Stimulated activated naive CD8-positive, alpha-beta T cell treated with anti-CD3 and anti-CD28 coated beads, Interleukin-15, amount 100 ng/mL, for 72 hours (primary cell): ENCODE measurements around the gene CDIP1.

ENCODE experiments used
- ATAC-seq: fragments of 150-1000 bp; cut with Tn5 transposase; 2 replicates; pipeline ENCODE4 v1.10.0; 2021; ENCODE audit warnings: mild to moderate bottlenecking, moderate library complexity
- DNase-seq, 2 donors: peaks; one replicate each; pipeline ENCODE4 v3.0.0; 2021 to 2022
- H3K27ac Mint-ChIP-seq, 2 donors: one replicate each; pipeline ENCODE4 v1.8.0; 2022; ENCODE audit warnings: mild to moderate bottlenecking in 2 of 2, mixed read lengths in 2 of 2, moderate library complexity in 2 of 2
- H3K27me3 Mint-ChIP-seq: one replicate; pipeline ENCODE4 v1.8.0; 2022; ENCODE audit warnings: mixed read lengths
- H3K4me1 Mint-ChIP-seq: one replicate; pipeline ENCODE4 v1.8.0; 2022; ENCODE audit warnings: mild to moderate bottlenecking, mixed read lengths
- H3K4me3 Mint-ChIP-seq, 2 donors: one replicate each; pipeline ENCODE4 v1.8.0; 2022; ENCODE audit warnings: mild to moderate bottlenecking in 2 of 2, mixed read lengths in 2 of 2, moderate library complexity in 1 of 2
- H3K9me3 Mint-ChIP-seq, 2 donors: one replicate each; pipeline ENCODE4 v1.8.0; 2022; ENCODE audit warnings: mixed read lengths in 2 of 2

CDIP1 gene

DNA sequence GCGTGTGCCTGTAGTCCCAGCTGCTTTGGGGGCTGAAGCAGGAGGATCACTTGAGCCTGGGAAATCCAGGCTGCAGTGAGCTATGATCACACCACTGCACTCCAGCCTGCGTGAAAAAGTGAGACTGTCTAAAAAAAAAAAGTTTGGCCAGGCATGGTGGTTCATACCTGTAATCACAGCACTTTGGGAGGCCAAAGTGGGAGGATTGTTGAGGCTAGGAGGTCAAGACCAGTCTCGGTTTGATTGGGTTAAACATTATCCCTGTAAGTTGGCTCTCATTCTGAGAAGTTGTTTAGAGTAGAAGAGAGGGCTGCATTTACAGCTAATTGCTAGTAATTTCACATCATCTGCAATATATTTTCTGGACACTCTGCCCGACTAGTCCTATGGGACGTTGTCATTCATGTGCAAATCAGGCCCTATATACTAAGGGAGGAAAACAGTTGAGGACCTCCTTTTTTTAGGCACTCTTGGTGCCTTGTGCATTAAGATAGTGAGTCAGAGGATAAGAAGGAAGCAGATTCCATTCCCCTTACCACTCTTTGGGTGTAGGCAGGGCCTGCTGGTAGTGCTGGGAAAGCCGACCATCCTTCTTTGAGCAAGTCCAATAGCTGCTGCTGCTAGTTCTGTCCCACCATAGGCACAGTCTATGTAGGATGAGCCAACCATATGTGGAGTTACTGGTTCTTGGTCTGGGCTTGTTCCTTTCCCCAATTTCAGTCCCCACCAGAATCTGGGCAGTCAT, 43.7 kb downstream of the CDIP1 start:
- Mint-ChIP-seq H3K27me3 (no peaks in the 10 kb centered on the region), H3K4me3 (no peak overlapping the region), H3K9me3 (no peaks in the 10 kb centered on the region), H3K27ac (peak overlapping the region in 1 of 2 donors; percentile 14), H3K4me1 (peaks cover 86% of the 10 kb centered on the region)
- ATAC-seq (no peak), DNase-seq (no peak)

DNA sequence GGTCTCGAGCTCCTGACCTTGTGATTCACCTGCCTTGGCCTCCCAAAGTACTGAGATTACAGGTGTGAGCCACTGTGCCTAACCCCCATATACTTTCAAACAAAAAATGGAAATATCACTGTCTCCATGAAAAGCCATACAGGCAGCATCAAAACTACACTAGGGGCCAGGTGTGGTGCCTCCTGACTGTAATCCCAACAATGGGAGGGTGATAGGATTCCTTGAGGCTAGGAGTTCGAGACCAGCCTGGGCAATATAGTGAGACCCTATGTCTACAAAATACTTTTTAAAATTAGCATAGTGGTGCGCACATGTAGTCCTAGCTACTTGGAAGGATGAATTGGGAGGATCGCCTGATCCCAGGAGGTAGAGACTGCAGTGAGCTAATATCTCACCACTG, 46.7 kb downstream of the CDIP1 start:
- H3K4me1 Mint-ChIP-seq, result peaks cover 86% of the 10 kb centered on the region
- no peak for ATAC-seq
- H3K9me3 Mint-ChIP-seq, result no peaks in the 10 kb centered on the region
- H3K4me3 Mint-ChIP-seq, result no peak overlapping the region
- H3K27me3 Mint-ChIP-seq, result no peaks in the 10 kb centered on the region
- DNase-seq, result no peak
- H3K27ac Mint-ChIP-seq, result peak overlapping the region in 1 of 2 donors; percentile 80

DNA sequence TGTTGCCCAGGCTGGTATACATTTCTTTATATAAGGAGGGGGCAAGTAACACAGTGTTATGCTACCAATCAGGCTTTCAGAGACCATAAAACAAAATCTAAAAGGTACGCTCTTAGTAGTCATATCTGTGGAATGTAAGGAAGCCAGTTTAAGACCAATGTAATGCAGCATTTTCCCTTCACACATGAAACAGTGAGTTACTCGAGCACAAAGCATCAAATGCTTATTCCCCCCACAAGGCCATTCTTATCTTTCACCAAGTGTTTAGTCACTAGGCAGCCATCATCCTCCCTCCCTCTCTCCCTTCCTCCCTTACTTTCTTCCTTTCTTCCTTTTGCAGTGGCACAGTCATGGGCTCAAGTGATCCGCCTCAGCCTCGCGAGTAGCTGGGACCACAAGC, 49.5 kb downstream of the CDIP1 start:
- Mint-ChIP-seq H3K9me3 (no peaks in the 10 kb centered on the region), H3K27ac (peak overlapping the region; percentile 87 to 96), H3K4me3 (peak overlapping the region; percentile 58 to 73), H3K27me3 (no peaks in the 10 kb centered on the region), H3K4me1 (peaks cover 80% of the 10 kb centered on the region)
- no peak for ATAC-seq
- no peak for DNase-seq

DNA sequence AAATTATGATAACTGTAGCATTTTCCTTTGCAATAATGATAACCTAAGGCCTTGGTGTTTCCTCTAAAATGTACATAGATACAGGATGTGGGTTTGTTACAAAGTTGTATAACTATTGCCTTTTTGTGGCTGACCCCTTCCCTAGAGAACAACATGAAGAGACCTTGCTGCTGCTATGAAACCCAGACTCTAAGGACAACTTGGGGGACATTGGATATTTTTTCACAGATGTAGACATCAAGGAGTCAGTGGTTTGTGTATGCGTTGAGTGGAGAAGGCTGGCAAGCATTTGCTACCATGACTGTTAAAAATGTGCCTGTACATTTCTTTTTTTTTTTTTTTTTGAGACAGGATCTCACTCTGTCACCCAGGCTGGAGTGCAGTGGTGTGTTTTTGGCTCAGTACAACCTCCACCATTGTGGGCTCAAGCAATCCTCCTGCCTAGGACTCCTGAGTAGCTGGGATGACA, 50.0 kb downstream of the CDIP1 start:
- no peaks in the 10 kb centered on the region for H3K27me3 Mint-ChIP-seq
- ATAC-seq (peak; percentile 93), DNase-seq (peak; percentile 10 to 21)
- H3K4me1 Mint-ChIP-seq, result peaks cover 76% of the 10 kb centered on the region
- peak overlapping the region; percentile 79 to 96 for H3K27ac Mint-ChIP-seq
- peak overlapping the region; percentile 58 to 73 for H3K4me3 Mint-ChIP-seq
- no peaks in the 10 kb centered on the region for H3K9me3 Mint-ChIP-seq

DNA sequence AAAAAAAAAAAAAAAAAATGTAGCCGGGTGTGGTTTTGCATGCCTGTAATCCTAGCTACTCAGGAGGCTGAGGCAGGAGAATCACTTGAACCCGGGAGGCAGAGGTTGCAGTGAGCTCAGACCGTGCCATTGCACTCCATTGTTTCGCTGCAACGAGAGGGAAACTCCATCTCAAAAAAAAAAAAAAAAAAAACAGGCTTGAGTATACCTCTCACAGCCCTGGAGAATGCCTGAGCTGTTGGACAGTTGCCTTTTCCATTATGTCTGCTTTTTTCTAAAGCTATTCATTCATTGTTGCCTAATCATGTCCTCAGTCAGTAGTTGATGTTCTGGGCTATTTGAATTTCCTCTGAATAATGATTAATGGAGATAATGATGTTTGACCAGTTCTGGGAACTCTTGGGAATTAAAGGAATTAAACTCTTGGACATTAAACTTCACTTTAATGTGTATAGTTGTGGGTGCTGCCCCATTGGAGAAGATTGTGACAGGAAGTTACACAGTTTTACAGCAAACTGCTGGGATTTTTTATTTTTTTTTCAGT, 50.5 kb downstream of the CDIP1 start:
- no peak for DNase-seq
- Mint-ChIP-seq H3K4me1 (peaks cover 73% of the 10 kb centered on the region), H3K27ac (peak overlapping the region; percentile 79 to 96)

DNA sequence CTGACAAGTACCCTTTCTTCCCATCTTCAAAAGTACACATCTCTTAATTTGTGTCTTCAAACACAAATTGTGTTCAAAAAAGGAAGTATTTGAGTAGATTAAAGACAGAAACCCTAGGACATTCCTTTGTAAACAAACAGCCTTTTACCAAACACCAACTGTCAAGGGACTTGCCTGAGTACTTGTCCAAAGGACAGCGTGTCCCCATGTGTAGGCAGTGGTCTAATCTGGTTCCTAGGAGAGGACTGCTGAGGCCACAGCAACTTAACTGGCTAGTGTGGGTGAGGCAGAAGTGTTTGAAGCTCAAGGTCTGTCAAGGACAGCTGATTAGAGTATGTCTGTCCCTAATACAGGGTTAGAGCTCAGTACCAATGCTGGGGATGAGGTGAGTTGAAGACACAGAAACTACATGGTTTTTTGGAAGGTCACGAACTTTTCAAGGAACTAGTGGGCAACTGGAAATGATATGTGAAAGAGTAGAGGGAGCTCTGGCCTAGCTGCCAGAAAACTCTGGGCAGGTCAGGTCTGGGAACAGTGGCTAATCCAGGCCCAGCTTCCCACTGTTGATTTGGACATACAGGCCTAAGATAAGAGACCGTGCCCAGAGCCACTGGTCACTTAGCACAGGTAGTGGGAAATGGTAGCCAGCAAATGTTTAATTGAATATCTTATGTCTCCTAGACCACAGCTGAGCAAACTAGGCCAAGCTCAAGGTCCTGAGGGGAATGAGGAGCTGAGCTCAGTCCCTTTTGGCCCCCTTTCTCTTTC, 52.3 kb downstream of the CDIP1 start:
- H3K27me3 Mint-ChIP-seq, result no peaks in the 10 kb centered on the region

More for the DNA sequence above, 50.5 kb downstream of the CDIP1 start:
- Mint-ChIP-seq H3K4me3 (peak overlapping the region; percentile 58 to 73), H3K27me3 (no peaks in the 10 kb centered on the region), H3K9me3 (no peaks in the 10 kb centered on the region)
- ATAC-seq, result peak; percentile 60

DNA sequence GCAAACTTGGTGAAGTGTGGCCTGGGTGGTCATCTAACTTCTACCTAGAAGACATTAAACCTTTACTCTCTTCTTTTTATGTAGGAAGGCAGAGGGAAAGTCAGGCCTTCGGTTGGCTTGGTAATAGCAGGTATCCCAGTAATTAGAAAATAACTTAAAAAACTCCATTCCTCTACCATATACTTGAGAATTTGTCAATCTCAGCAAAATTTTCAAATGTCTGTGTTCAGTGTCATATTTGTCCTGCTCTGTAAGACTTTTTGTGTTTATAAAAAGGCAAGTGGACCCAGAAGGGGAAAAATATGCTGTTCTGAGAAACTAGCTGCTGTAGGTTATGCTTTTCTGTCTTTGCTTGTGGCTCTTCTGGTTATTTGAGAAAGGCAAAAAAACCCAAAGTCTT, 56.6 kb downstream of the CDIP1 start:
- H3K4me1 Mint-ChIP-seq, result peaks cover 67% of the 10 kb centered on the region

More for the DNA sequence above, 52.3 kb downstream of the CDIP1 start:
- H3K4me3 Mint-ChIP-seq, result no peak overlapping the region
- no peak for DNase-seq
- ATAC-seq, result no peak
- no peaks in the 10 kb centered on the region for H3K9me3 Mint-ChIP-seq
- peaks cover 83% of the 10 kb centered on the region for H3K4me1 Mint-ChIP-seq
- H3K27ac Mint-ChIP-seq, result peak overlapping the region; percentile 65 to 81

DNA sequence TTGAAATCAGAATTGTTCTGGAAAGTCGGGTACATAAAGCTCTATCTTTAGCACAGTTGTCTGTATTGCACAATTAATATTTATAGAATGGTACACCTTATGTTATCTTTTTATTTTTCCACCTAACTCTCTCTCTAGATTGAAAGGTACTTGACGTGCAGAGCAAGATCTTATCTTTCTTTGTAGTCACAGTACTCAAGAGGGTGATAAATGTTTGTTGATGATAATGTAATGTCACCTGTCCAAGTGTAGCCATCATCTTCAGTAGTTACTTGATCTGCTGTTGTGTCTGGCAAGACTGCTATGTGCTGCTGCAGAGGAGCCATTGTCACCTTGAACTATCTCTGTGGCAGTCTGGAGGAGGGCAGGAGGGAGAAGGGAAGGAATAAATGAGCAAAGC, 57.0 kb downstream of the CDIP1 start:
- Mint-ChIP-seq H3K4me3 (peak overlapping the region; percentile 4 to 25), H3K9me3 (no peaks in the 10 kb centered on the region), H3K27me3 (no peaks in the 10 kb centered on the region), H3K4me1 (peaks cover 64% of the 10 kb centered on the region), H3K27ac (peak overlapping the region; percentile 43 to 50)
- DNase-seq (no peak), ATAC-seq (no peak)

More for the DNA sequence above, 56.6 kb downstream of the CDIP1 start:
- DNase-seq (no peak), ATAC-seq (no peak)
- H3K27me3 Mint-ChIP-seq, result no peaks in the 10 kb centered on the region
- H3K9me3 Mint-ChIP-seq, result no peaks in the 10 kb centered on the region
- peak overlapping the region in 1 of 2 donors; percentile 59 for H3K27ac Mint-ChIP-seq
- peak overlapping the region in 1 of 2 donors; percentile 28 for H3K4me3 Mint-ChIP-seq

DNA sequence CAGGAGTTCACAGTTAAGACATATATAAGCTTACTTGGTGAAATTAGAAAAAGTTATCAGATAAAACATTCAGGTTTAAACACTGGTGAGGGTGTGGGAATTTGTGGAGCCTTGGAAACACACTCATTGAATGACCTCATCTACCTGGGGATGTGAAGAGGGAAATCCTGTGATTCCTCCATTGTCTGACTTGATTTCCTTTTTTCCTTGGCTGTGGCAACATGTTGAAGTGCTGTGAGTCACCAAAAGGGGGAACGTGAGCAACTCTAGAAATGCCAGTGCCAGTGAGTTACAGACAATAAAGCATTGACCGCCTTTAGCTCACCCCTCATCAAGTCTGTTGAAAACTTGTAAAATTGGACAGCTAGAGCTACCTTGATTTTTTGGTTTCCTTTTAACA, 60.6 kb downstream of the CDIP1 start:
- Mint-ChIP-seq H3K27ac (peak overlapping the region; percentile 5 to 94), H3K4me1 (peaks cover 73% of the 10 kb centered on the region), H3K9me3 (no peaks in the 10 kb centered on the region), H3K27me3 (no peaks in the 10 kb centered on the region), H3K4me3 (peak overlapping the region; percentile 93 to 94)
- ATAC-seq (no peak), DNase-seq (peak in 1 of 2 donors; percentile 26)

DNA sequence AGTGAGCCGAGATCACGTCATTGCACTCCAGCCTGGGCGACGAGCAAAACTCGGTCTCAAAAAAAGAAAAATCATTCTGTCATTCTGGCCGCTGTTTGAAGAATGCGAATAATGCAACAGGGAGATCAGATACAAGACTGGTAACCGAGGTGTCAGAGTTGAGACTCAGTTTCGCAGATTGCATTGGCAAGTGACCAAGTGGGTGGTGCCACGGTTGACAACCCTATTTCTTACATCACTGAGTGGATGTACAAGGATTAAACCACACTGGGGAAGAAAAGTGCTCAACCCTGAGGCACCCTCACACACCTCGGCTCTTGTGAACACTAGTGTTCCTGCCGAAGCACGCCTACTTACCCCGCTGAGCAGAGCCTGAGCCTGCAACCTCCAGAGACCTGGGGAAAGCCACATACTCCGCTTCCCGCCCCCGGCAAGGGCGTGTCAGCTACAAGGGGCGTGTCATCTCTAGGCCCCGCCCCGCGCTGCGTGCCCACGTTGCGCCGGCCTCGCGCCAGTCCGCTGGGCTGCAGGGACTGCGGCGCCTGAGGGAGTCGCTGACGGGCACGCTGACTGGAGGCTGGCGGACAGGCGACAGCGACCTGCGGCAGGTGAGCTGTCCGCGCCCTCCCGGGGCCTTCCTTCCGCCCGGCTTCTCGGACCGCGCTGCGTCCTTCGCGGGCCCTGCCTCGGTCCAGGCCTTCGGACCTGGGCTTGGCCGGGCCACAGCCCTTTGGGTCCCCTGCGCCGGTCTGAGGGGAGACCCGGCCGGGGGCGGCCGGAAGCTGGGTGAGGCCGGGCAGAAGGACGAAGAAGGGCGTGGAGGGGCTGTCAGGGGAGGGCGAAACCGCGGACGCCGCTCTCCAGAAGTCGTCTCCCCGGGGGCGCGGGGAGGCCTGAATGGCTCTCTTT, 62.4 kb downstream of the CDIP1 start, which contains the start of gene HMOX2:
Gene HMOX2, plus strand, starts transcription at position 519 of the 909 bp plus-strand sequence. CDS start 29,127 bp downstream, outside the sequence.
- Mint-ChIP-seq H3K27ac (peak within 1 kb of the TSS; percentile 89), H3K9me3 (no peaks in the 10 kb centered on the region), H3K4me3 (peak within 1 kb of the TSS; percentile 93 to 94), H3K27me3 (no peaks in the 10 kb centered on the region), H3K4me1 (peaks cover 63% of the 10 kb centered on the region)
- ATAC-seq (peak; percentile 90), DNase-seq (peak; percentile 97 to 98)

DNA sequence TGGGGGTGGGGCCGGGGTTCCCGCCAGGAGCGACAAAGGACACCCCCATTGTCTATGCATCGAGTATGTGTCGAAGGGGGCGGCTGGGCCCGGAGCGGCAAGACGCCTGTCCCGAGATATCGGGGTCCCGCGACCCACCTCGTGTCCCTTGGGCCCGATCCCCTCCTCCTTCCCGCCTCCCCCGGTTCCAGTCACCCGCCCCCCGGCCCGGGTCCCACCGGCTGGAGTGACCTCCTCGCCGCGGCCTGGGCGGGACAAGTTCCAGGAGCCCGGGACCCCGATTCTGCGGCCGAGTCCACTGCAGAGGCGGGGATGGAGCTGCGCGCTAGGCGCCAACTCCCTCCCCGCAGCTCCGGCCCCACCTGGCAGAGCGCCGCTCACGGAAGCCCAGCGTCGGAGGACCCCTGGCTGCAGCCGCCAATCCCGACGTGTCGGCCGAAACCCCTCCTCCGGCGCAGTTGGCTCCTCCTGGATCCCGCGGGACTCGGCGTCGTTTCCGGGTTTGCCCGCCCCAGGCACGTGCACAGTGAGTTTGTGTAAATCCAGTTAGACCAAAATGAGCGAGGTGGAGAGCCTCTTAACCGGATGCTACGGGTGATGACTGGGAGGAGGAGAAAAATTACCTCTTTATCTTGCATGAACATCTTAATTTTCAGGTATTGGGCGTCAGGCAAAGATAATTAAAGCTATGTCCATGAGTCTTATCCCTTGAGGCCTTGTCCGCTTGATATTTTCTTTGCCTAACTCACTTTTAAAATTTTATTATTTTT, 64.2 kb downstream of the CDIP1 start, which contains the start of gene NMRAL1:
Gene NMRAL1, minus strand, starts transcription at position 434 of the 770 bp plus-strand sequence. CDS start 493 bp downstream, outside the sequence.
- DNase-seq (peak; percentile 84 to 91), ATAC-seq (peak; percentile 63)
- H3K4me1 Mint-ChIP-seq, result peaks cover 57% of the 10 kb centered on the region
- H3K4me3 Mint-ChIP-seq, result peak within 1 kb of the TSS; percentile 93 to 94
- no peaks in the 10 kb centered on the region for H3K27me3 Mint-ChIP-seq
- no peaks in the 10 kb centered on the region for H3K9me3 Mint-ChIP-seq
- peak within 1 kb of the TSS; percentile 91 to 95 for H3K27ac Mint-ChIP-seq

DNA sequence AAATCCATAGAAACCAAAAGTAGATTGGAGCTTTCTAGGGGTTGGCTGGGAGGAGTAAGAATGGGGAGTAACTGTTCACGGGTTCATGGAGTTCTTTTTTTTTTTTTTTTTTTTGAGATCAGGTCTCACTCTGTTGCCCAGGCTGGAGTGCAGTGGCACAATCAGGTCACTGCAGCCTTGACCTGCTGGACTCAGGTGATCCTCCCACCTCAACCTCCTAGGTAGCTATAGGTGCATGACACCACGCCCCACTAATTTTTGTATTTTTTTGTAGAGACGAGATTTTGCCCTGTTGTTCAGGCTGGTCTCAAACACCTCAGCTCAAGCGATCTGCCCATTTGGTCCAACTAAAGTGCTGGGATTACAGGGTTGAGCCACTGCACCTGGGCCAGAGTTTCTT, 65.7 kb downstream of the CDIP1 start:
- ATAC-seq (no peak), DNase-seq (no peak)
- no peaks in the 10 kb centered on the region for H3K27me3 Mint-ChIP-seq
- H3K9me3 Mint-ChIP-seq, result no peaks in the 10 kb centered on the region
- peak overlapping the region in 1 of 2 donors; percentile 94 for H3K4me3 Mint-ChIP-seq
- H3K27ac Mint-ChIP-seq, result no peak overlapping the region
- peaks cover 46% of the 10 kb centered on the region for H3K4me1 Mint-ChIP-seq

DNA sequence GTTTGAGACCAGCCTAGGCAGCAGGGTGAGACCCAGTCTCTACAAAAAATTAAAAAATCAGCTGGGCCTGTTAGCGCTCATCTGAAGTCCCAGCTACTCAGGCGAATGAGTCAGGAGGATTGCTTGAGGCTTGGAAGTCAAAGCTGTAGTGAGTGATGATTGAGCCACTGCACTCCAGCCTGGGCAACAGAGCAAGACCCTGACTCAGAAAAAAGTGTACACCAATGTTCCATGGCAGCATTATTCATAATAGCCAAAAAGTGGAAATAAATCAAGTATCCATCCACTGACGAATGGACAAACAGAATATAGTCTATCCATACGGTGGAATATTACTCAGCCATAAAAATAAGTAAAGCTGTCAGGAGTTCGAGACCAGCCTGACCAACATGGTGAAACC, 66.7 kb downstream of the CDIP1 start:
- Mint-ChIP-seq H3K27me3 (no peaks in the 10 kb centered on the region), H3K27ac (no peak overlapping the region), H3K4me1 (peaks cover 36% of the 10 kb centered on the region), H3K4me3 (no peak overlapping the region), H3K9me3 (no peaks in the 10 kb centered on the region)
- ATAC-seq (no peak), DNase-seq (no peak)

DNA sequence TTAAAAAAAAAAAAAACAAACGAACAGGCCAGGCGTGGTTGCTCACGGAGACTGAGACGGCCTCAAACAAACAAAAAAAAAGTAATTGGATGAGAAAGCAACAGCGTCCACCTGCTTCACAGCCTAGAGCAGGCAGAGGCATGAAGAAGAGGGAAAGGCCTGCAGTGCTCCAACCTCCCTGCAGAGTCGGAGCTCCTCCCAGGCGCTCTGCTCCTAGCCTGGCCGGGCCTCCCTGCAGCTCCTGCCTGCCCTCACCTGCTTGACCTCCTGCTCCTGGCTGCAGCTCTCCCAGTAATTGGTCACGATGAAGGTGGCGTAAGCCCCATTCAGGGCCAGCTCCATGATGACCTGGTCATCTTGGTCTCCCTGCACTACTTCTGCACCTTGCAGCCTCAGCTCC, 69.6 kb downstream of the CDIP1 start:
- ATAC-seq, result no peak
- Mint-ChIP-seq H3K4me1 (peaks cover 33% of the 10 kb centered on the region), H3K9me3 (no peaks in the 10 kb centered on the region), H3K27ac (no peak overlapping the region), H3K27me3 (no peaks in the 10 kb centered on the region), H3K4me3 (no peak overlapping the region)
- no peak for DNase-seq
